ENCODE results near the gene ZBTB7C. TPM values are rescaled to one million over a fixed set of nuclear protein-coding genes. Genes with fewer than 3 reads are reported as not detected.

Gene ZBTB7C
- total and polyA plus RNA-seq, 4 experiments from 2014 or later: 0.23 TPM; not detected in 3

DNA sequence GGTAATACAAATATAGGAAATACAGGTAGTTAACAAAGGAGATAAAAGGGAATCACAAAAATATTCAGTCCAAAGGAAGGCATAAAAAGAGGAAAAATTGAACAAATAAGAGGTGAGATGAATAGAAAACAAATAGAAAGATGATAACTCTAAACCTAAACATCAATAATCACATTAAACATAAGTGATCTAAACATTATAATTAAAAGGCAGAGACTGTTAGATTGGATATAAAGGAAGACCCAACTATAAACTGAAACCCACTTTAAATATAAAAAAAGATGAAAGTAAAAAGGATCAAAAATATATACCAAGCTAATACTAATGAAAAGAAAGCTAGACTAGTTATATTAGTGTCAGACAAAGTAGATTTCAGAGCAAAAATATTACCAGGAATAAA is 152.3 kb downstream of the ZBTB7C start:
- POLR2A ChIA-PET (ENCODE audit: partially characterized antibody): no interaction called here
- H3K36me3 ChIP-seq (ENCODE audit: insufficient read depth, low read length): no peaks in the 10 kb centered on the region
- intact Hi-C loops (cut with micrococcal nuclease): no loop called here
- H3K4me1 ChIP-seq (ENCODE audit: insufficient read depth, low read length): no peaks in the 10 kb centered on the region
- H3K27me3 Mint-ChIP-seq: peaks cover 0 to 17% of the 10 kb centered on the region in 2 donors
- H3K36me3 Mint-ChIP-seq: peaks cover 0 to 6% of the 10 kb centered on the region in 2 donors
- no peak for DNase-seq
- no peak overlapping the region for H3K27ac ChIP-seq (ENCODE audit: low read depth, low read length)
- H3K9me3 Mint-ChIP-seq: peaks cover 0 to 15% (median 7%) of the 10 kb centered on the region in 8 donors
- no peak overlapping the region for H3K4me3 Mint-ChIP-seq
- no peaks in the 10 kb centered on the region for H3K27me3 ChIP-seq (ENCODE audit: insufficient read depth, low read length)
- no peaks in the 10 kb centered on the region for H3K4me1 Mint-ChIP-seq
- H3K9me3 ChIP-seq (ENCODE audit: control insufficient read depth in 1 of 2, low read length in 2 of 2): no peaks in the 10 kb centered on the region
- H3K4me3 ChIP-seq (ENCODE audit: low read length in 2 of 2): no peak overlapping the region
- CTCF ChIA-PET (ENCODE audit: partially characterized antibody): interaction anchor here (0.7 kb wide), 1 partner anchor 10 kb away, joined by 3 read pairs; no protein-coding TSS in a partner anchor
- no peak overlapping the region for H3K27ac Mint-ChIP-seq

GRCh38 chr18:48254077-48254602 is 155.0 kb downstream of the ZBTB7C start:
- no peak overlapping the region for H3K4me3 Mint-ChIP-seq
- H3K27ac Mint-ChIP-seq: no peak overlapping the region
- Histone ChIP-seq H3K4me3 (ENCODE audit: low read length in 2 of 2) (no peak overlapping the region), H3K4me1 (ENCODE audit: insufficient read depth, low read length) (no peaks in the 10 kb centered on the region), H3K27ac (ENCODE audit: low read depth, low read length) (no peak overlapping the region), H3K9me3 (ENCODE audit: control insufficient read depth in 1 of 2, low read length in 2 of 2) (no peaks in the 10 kb centered on the region), H3K36me3 (ENCODE audit: insufficient read depth, low read length) (no peaks in the 10 kb centered on the region), H3K27me3 (ENCODE audit: insufficient read depth, low read length) (no peaks in the 10 kb centered on the region)
- no peaks in the 10 kb centered on the region for H3K4me1 Mint-ChIP-seq
- H3K36me3 Mint-ChIP-seq: peaks cover 0 to 6% of the 10 kb centered on the region in 2 donors
- H3K9me3 Mint-ChIP-seq: peaks cover 0 to 15% (median 6%) of the 10 kb centered on the region in 8 donors
- intact Hi-C loops (cut with micrococcal nuclease): no loop called here
- ChIA-PET POLR2A (ENCODE audit: partially characterized antibody) (no interaction called here), CTCF (ENCODE audit: partially characterized antibody) (no interaction called here)
- no peak for DNase-seq
- H3K27me3 Mint-ChIP-seq: peaks cover 0 to 24% of the 10 kb centered on the region in 2 donors

DNA sequence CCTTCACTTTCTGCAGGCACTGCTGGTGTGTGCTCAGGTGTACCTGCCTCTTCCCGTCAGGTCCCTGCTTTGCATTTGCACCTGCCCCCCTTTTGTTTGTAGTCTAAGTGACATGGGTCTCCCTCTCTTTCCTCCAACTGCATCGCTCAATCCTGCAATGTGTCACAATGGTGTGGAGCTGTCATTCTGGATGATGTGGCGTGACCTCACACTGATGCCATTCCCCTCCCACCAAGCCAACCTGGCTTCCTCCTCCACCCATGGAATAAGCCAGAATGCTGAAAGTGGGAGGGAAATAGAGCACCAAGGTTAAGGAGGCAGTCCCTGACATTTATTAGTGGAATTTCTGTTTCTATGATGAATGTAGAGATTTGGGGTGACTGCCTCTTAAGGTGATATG is 156.7 kb downstream of the ZBTB7C start:
- intact Hi-C loops (cut with micrococcal nuclease): no loop called here
- Histone ChIP-seq H3K4me1 (ENCODE audit: insufficient read depth, low read length) (no peaks in the 10 kb centered on the region), H3K27ac (ENCODE audit: low read depth, low read length) (no peak overlapping the region), H3K36me3 (ENCODE audit: insufficient read depth, low read length) (no peaks in the 10 kb centered on the region), H3K27me3 (ENCODE audit: insufficient read depth, low read length) (no peaks in the 10 kb centered on the region), H3K9me3 (ENCODE audit: control insufficient read depth in 1 of 2, low read length in 2 of 2) (no peaks in the 10 kb centered on the region), H3K4me3 (ENCODE audit: low read length in 2 of 2) (no peak overlapping the region)
- no peak for DNase-seq
- Mint-ChIP-seq H3K27me3 (peaks cover 0 to 24% of the 10 kb centered on the region in 2 donors), H3K4me1 (no peaks in the 10 kb centered on the region), H3K9me3 (peaks cover 2 to 15% (median 8%) of the 10 kb centered on the region in 8 donors), H3K36me3 (peaks cover 0 to 6% of the 10 kb centered on the region in 2 donors), H3K27ac (no peak overlapping the region), H3K4me3 (no peak overlapping the region)
- POLR2A ChIA-PET (ENCODE audit: partially characterized antibody): no interaction called here
- CTCF ChIA-PET (ENCODE audit: partially characterized antibody): no interaction called here

GRCh38 chr18:48250918-48251317 is 158.3 kb downstream of the ZBTB7C start:
- Mint-ChIP-seq H3K4me1 (no peaks in the 10 kb centered on the region), H3K9me3 (peaks cover 0 to 12% (median 6%) of the 10 kb centered on the region in 8 donors), H3K36me3 (peaks cover 0 to 5% of the 10 kb centered on the region in 2 donors), H3K27ac (no peak overlapping the region), H3K4me3 (no peak overlapping the region), H3K27me3 (peaks cover 0 to 24% of the 10 kb centered on the region in 2 donors)
- ChIA-PET POLR2A (ENCODE audit: partially characterized antibody) (no interaction called here), CTCF (ENCODE audit: partially characterized antibody) (no interaction called here)
- intact Hi-C loops (cut with micrococcal nuclease): no loop called here
- DNase-seq: no peak
- Histone ChIP-seq H3K27ac (ENCODE audit: low read depth, low read length) (no peak overlapping the region), H3K9me3 (ENCODE audit: control insufficient read depth in 1 of 2, low read length in 2 of 2) (no peaks in the 10 kb centered on the region), H3K36me3 (ENCODE audit: insufficient read depth, low read length) (no peaks in the 10 kb centered on the region), H3K27me3 (ENCODE audit: insufficient read depth, low read length) (no peaks in the 10 kb centered on the region), H3K4me3 (ENCODE audit: low read length in 2 of 2) (no peak overlapping the region), H3K4me1 (ENCODE audit: insufficient read depth, low read length) (no peaks in the 10 kb centered on the region)

DNA sequence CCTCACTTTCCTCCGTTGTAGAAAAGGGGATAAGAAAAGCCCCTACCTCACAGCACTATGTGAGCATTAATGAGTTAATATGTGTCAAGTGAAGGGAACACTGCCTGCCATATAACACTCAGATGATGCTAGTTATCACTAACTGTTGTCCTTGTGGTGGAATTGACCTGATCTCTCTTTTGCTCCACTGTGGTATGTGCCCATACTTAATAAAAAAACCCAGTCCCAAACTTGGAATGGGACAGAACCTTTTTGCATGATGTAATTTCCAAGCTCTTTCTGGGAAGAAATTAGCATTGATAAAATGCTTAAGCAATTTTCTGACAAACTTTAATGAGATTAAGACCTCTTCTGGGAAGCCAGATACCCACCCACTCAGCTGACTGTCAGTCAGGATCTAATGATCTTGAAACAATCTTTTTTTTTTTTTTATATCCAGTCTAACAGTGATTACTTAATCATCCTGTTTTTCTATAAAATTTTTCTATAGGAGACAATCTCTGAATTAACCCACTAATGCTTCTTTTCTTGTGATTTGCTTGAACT is 158.7 kb downstream of the ZBTB7C start:
- DNase-seq: no peak
- H3K27ac ChIP-seq (ENCODE audit: low read depth, low read length): no peak overlapping the region
- H3K36me3 ChIP-seq (ENCODE audit: insufficient read depth, low read length): no peaks in the 10 kb centered on the region
- Mint-ChIP-seq H3K4me1 (no peaks in the 10 kb centered on the region), H3K27me3 (peaks cover 0 to 24% of the 10 kb centered on the region in 2 donors), H3K9me3 (peaks cover 0 to 12% (median 5%) of the 10 kb centered on the region in 8 donors), H3K27ac (no peak overlapping the region), H3K36me3 (no peaks in the 10 kb centered on the region), H3K4me3 (no peak overlapping the region)
- POLR2A ChIA-PET (ENCODE audit: partially characterized antibody): no interaction called here
- CTCF ChIA-PET (ENCODE audit: partially characterized antibody): no interaction called here
- intact Hi-C loops (cut with micrococcal nuclease): no loop called here
- H3K9me3 ChIP-seq (ENCODE audit: control insufficient read depth in 1 of 2, low read length in 2 of 2): no peaks in the 10 kb centered on the region
- H3K27me3 ChIP-seq (ENCODE audit: insufficient read depth, low read length): no peaks in the 10 kb centered on the region
- H3K4me1 ChIP-seq (ENCODE audit: insufficient read depth, low read length): no peaks in the 10 kb centered on the region
- no peak overlapping the region for H3K4me3 ChIP-seq (ENCODE audit: low read length in 2 of 2)

DNA sequence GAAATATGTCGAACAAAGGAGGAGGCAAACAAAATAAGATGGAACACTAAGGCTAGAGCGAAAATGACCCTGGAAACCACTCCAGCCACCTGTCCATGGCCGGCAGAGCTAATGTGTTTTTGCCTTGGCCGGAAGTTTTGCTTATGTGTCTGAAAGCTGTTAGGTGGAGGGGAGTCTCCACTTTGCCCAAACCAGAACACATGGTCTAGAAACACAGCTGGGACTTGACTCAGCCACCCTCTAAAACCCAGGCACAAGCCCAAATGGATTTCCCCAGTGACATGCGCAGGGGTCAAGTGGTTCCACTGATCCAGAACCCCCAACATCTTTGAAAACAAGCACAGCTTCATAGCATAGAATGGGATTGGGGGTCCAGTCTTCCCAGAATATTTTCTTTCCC is 159.3 kb downstream of the ZBTB7C start:
- Histone ChIP-seq H3K27me3 (ENCODE audit: insufficient read depth, low read length) (no peaks in the 10 kb centered on the region), H3K27ac (ENCODE audit: low read depth, low read length) (no peak overlapping the region), H3K36me3 (ENCODE audit: insufficient read depth, low read length) (no peaks in the 10 kb centered on the region), H3K4me1 (ENCODE audit: insufficient read depth, low read length) (no peaks in the 10 kb centered on the region), H3K9me3 (ENCODE audit: control insufficient read depth in 1 of 2, low read length in 2 of 2) (no peaks in the 10 kb centered on the region), H3K4me3 (ENCODE audit: low read length in 2 of 2) (no peak overlapping the region)
- Mint-ChIP-seq H3K27me3 (peaks cover 0 to 24% of the 10 kb centered on the region in 2 donors), H3K27ac (no peak overlapping the region), H3K4me3 (no peak overlapping the region), H3K9me3 (peaks cover 0 to 12% (median 5%) of the 10 kb centered on the region in 8 donors), H3K4me1 (no peaks in the 10 kb centered on the region), H3K36me3 (no peaks in the 10 kb centered on the region)
- CTCF ChIA-PET (ENCODE audit: partially characterized antibody): no interaction called here
- no peak for DNase-seq
- POLR2A ChIA-PET (ENCODE audit: partially characterized antibody): no interaction called here
- intact Hi-C loops (cut with micrococcal nuclease): no loop called here

GRCh38 chr18:48244530-48244929 is 164.7 kb downstream of the ZBTB7C start:
- ChIA-PET POLR2A (ENCODE audit: partially characterized antibody) (no interaction called here), CTCF (ENCODE audit: partially characterized antibody) (no interaction called here)
- peaks cover 4 to 14% of the 10 kb centered on the region in 2 donors for H3K27me3 Mint-ChIP-seq
- no peaks in the 10 kb centered on the region for H3K4me1 Mint-ChIP-seq
- Histone ChIP-seq H3K4me1 (ENCODE audit: insufficient read depth, low read length) (no peaks in the 10 kb centered on the region), H3K9me3 (ENCODE audit: control insufficient read depth in 1 of 2, low read length in 2 of 2) (no peaks in the 10 kb centered on the region), H3K27me3 (ENCODE audit: insufficient read depth, low read length) (no peaks in the 10 kb centered on the region), H3K4me3 (ENCODE audit: low read length in 2 of 2) (no peak overlapping the region), H3K36me3 (ENCODE audit: insufficient read depth, low read length) (no peaks in the 10 kb centered on the region), H3K27ac (ENCODE audit: low read depth, low read length) (no peak overlapping the region)
- H3K4me3 Mint-ChIP-seq: no peak overlapping the region
- peaks cover 7 to 34% (median 14%) of the 10 kb centered on the region in 8 donors for H3K9me3 Mint-ChIP-seq
- DNase-seq: no peak
- no peaks in the 10 kb centered on the region for H3K36me3 Mint-ChIP-seq
- no peak overlapping the region for H3K27ac Mint-ChIP-seq
- intact Hi-C loops (cut with micrococcal nuclease): no loop called here

Data from CD4-positive, alpha-beta memory T cell (primary cell).